NCI-H146 treated with DMSO at 0.1 percent for 48 hours (cell line): Measurements from ENCODE around the gene HOXC12.

Source experiments
- DNase-seq: peaks from one replicate; lab custom pipeline; 2025; ENCODE audit not compliant: unreplicated experiment; lab: John Stamatoyannopoulos, UW

The HOXC12 gene

GRCh38 chr12:53995378-53996239, 40.9 kb downstream of the HOXC12 start:
- DNase-seq, result peak; percentile 3

GRCh38 chr12:53996240-53997203, 41.8 kb downstream of the HOXC12 start:
- no peak for DNase-seq

- DNase-seq, result no peak
Observed at GRCh38 chr12:53997204-53998109, 42.8 kb downstream of the HOXC12 start.

GRCh38 chr12:53998110-53998899, 43.6 kb downstream of the HOXC12 start:
- no peak for DNase-seq

GRCh38 chr12:53998900-53999236, 44.2 kb downstream of the HOXC12 start:
- DNase-seq, result no peak

- DNase-seq, result no peak
Observed at GRCh38 chr12:53999559-54000115, 44.9 kb downstream of the HOXC12 start.

GRCh38 chr12:54000116-54001114, 45.7 kb downstream of the HOXC12 start, which contains the start of gene HOXC9:
HOXC9 (plus strand) TSS chr12:54000161; CDS start chr12:54000189, 28 bp downstream.
- DNase-seq, result no peak

- no peak for DNase-seq
Observed at GRCh38 chr12:54001283-54002187, 46.8 kb downstream of the HOXC12 start.

GRCh38 chr12:54002278-54002914, 47.7 kb downstream of the HOXC12 start:
- DNase-seq, result no peak

- no peak for DNase-seq
Observed at GRCh38 chr12:54002915-54003389, 48.2 kb downstream of the HOXC12 start.

- DNase-seq, result no peak
Observed at GRCh38 chr12:54003625-54004024, 48.9 kb downstream of the HOXC12 start.

- no peak for DNase-seq
Observed at GRCh38 chr12:54004063-54004840, 49.5 kb downstream of the HOXC12 start.

- no peak for DNase-seq
Observed at GRCh38 chr12:54004841-54005530, 50.3 kb downstream of the HOXC12 start.

GRCh38 chr12:54005531-54005852, 50.8 kb downstream of the HOXC12 start:
- no peak for DNase-seq

GRCh38 chr12:54005853-54006558, 51.3 kb downstream of the HOXC12 start:
- peak; percentile 49 for DNase-seq
